ENCODE results near the gene IRX2. TPM values are rescaled to one million over a fixed set of nuclear protein-coding genes. Genes with fewer than 3 reads are reported as not detected.

The IRX2 gene
- total RNA-seq, 4 donors from 2014 or later: 31.6 to 70.2 (median 48.9) TPM

- H3K4me3 ChIP-seq (ENCODE audit: low read depth, poor library complexity, severe bottlenecking): no peak overlapping the region
- no peak for TF ChIP-seq POLR2A (IDR thresholded peaks at IDR 0.05)
- TF ChIP-seq, protein P1, sequence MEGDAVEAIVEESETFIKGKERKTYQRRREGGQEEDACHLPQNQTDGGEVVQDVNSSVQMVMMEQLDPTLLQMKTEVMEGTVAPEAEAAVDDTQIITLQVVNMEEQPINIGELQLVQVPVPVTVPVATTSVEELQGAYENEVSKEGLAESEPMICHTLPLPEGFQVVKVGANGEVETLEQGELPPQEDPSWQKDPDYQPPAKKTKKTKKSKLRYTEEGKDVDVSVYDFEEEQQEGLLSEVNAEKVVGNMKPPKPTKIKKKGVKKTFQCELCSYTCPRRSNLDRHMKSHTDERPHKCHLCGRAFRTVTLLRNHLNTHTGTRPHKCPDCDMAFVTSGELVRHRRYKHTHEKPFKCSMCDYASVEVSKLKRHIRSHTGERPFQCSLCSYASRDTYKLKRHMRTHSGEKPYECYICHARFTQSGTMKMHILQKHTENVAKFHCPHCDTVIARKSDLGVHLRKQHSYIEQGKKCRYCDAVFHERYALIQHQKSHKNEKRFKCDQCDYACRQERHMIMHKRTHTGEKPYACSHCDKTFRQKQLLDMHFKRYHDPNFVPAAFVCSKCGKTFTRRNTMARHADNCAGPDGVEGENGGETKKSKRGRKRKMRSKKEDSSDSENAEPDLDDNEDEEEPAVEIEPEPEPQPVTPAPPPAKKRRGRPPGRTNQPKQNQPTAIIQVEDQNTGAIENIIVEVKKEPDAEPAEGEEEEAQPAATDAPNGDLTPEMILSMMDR (IDR thresholded peaks at IDR 0.05): no peak
- intact Hi-C loops (cut with DNase I; ENCODE audit: low total_unique reads): no loop called here
- WGBS, 2 donors: 84 to 85% methylated on average over 13 of the region's 13 CpGs
- no peak for DNase-seq (ENCODE audit: low spot score in 2 of 2)
Measured at GRCh38 chr5:2698581-2698980, 52.9 kb downstream of the IRX2 start.

- WGBS, 2 donors: 75 to 80% methylated on average over 23 of the region's 23 CpGs
- H3K4me3 ChIP-seq (ENCODE audit: low read depth, poor library complexity, severe bottlenecking): no peak overlapping the region
Measured at GRCh38 chr5:2697446-2698200, 53.9 kb downstream of the IRX2 start.

GRCh38 chr5:2697041-2697440 is 54.4 kb downstream of the IRX2 start:
- DNase-seq (ENCODE audit: low spot score in 2 of 2): no peak
- WGBS, 2 donors: 90% methylated on average over 9 of the region's 9 CpGs
- TF ChIP-seq, protein P1 (IDR thresholded peaks at IDR 0.05): no peak
- no peak for TF ChIP-seq POLR2A (IDR thresholded peaks at IDR 0.05)

More at GRCh38 chr5:2697446-2698200, 53.9 kb downstream of the IRX2 start:
- no peak for DNase-seq (ENCODE audit: low spot score in 2 of 2)
- TF ChIP-seq POLR2A (IDR thresholded peaks at IDR 0.05): no peak
- TF ChIP-seq, protein P1 (IDR thresholded peaks at IDR 0.05): no peak
- intact Hi-C loops (cut with DNase I; ENCODE audit: low total_unique reads): no loop called here

More at GRCh38 chr5:2697041-2697440, 54.4 kb downstream of the IRX2 start:
- intact Hi-C loops (cut with DNase I; ENCODE audit: low total_unique reads): no loop called here
- no peak overlapping the region for H3K4me3 ChIP-seq (ENCODE audit: low read depth, poor library complexity, severe bottlenecking)
